Activated naive CD4-positive, alpha-beta T cell (primary cell): ENCODE data around the gene YIF1A.
"Not testable (repeated sequence)": the region's sequence is repeated elsewhere in the genome, so short reads cannot be mapped to it uniquely, and the experiment has no call there.

Source experiments
- DNase-seq, 4 experiments: peaks; one replicate each; lab custom pipeline; 2025; lab: John Stamatoyannopoulos, UW

YIF1A gene

GRCh38 chr11:66268952-66269905 is 19.7 kb downstream of the YIF1A start:
- DNase-seq, result no peak

- peak; percentile 99 for DNase-seq
Measured at GRCh38 chr11:66268244-66268951, 20.5 kb downstream of the YIF1A start, which contains the start of gene RAB1B. RAB1B (plus strand) TSS chr11:66268639; CDS start chr11:66268680, 41 bp downstream.

GRCh38 chr11:66267379-66268243 is 21.3 kb downstream of the YIF1A start:
- DNase-seq, result peak; percentile 55 to 84 (median 76)

- DNase-seq, result no peak
Measured at GRCh38 chr11:66267039-66267378, 21.9 kb downstream of the YIF1A start.

- DNase-seq, result no peak
Measured at GRCh38 chr11:66266378-66267038, 22.4 kb downstream of the YIF1A start.

- no peak for DNase-seq
Measured at GRCh38 chr11:66265531-66266377, 23.2 kb downstream of the YIF1A start.

- DNase-seq, result peak in 2 of 4 experiments; percentile 13 to 25
Measured at GRCh38 chr11:66264914-66265313, 24.0 kb downstream of the YIF1A start.

GRCh38 chr11:66264383-66264782 is 24.6 kb downstream of the YIF1A start:
- DNase-seq, result no peak

GRCh38 chr11:66263785-66264184 is 25.2 kb downstream of the YIF1A start:
- DNase-seq, result no peak

- DNase-seq, result no peak
Measured at GRCh38 chr11:66263231-66263630, 25.7 kb downstream of the YIF1A start.

- no peak for DNase-seq
Measured at GRCh38 chr11:66262696-66263095, 26.2 kb downstream of the YIF1A start.

GRCh38 chr11:66262191-66262590 is 26.8 kb downstream of the YIF1A start:
- no peak for DNase-seq

GRCh38 chr11:66261578-66261977 is 27.4 kb downstream of the YIF1A start:
- DNase-seq, result no peak

- DNase-seq, result no peak
Measured at GRCh38 chr11:66259956-66260355, 29.0 kb downstream of the YIF1A start.

GRCh38 chr11:66259225-66259624 is 29.7 kb downstream of the YIF1A start:
- DNase-seq, result no peak

GRCh38 chr11:66258473-66258893 is 30.5 kb downstream of the YIF1A start:
- no peak for DNase-seq

GRCh38 chr11:66253081-66253480 is 35.9 kb downstream of the YIF1A start:
- not testable (repeated sequence) for DNase-seq

- no peak for DNase-seq
Measured at GRCh38 chr11:66251809-66252208, 37.1 kb downstream of the YIF1A start.

GRCh38 chr11:66248903-66249302 is 40.0 kb downstream of the YIF1A start:
- no peak for DNase-seq

- DNase-seq, result no peak
Measured at GRCh38 chr11:66247801-66248200, 41.1 kb downstream of the YIF1A start.

GRCh38 chr11:66247295-66247694 is 41.6 kb downstream of the YIF1A start:
- no peak for DNase-seq
